ENCODE data around the gene NMNAT3. TPM values are rescaled to one million over a fixed set of nuclear protein-coding genes. Genes with fewer than 3 reads are reported as not detected.

Gene NMNAT3
- polyA plus RNA-seq, 1 of the 3 experiments (the other 2 are of a cell fraction) = not detected

DNA sequence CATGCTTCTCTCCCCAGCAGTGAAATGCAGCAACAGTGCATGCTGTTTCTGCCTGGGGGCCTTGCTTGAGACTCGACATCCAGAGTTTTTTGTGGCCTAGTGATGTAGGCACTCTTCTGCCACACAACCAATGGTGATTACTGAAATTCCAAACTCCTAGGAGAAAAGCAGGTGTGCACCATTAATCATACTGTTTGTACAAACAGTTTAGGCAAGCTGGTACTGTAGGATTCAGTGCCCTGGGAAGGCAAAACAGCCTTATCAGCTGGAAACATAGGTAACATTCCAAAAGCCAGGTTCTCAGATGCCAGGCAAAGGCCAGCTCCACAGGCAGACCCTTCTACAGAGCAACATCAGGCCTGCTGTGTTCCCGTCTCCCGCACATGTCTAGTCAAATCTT is 120.7 kb downstream of the NMNAT3 start:
- Histone ChIP-seq H3F3A (replicated peaks; ENCODE audit: insufficient read depth) (no peaks in the 10 kb centered on the region), H3K36me3 (replicated peaks in 1 of 2; ENCODE audit: control insufficient read depth in 1 of 2, insufficient read depth in 2 of 2, low read length in 1 of 2) (no peaks in the 10 kb centered on the region), H3K27me3 (ENCODE audit: insufficient read depth) (no peaks in the 10 kb centered on the region), H3K9ac (no peak overlapping the region), H3K4me3 (ENCODE audit: low read depth in 2 of 2, low read length in 1 of 2) (no peak overlapping the region), H3K4me2 (no peak overlapping the region), H2AFZ (ENCODE audit: low read depth) (no peak overlapping the region), H3K79me2 (ENCODE audit: insufficient read depth) (no peaks in the 10 kb centered on the region), H3K9me2 (no peaks in the 10 kb centered on the region), H3K9me3 (no peaks in the 10 kb centered on the region), H4K20me1 (ENCODE audit: insufficient read depth) (no peaks in the 10 kb centered on the region), H3K4me1 (ENCODE audit: control insufficient read depth in 1 of 2, insufficient read depth in 2 of 2, low read depth in 1 of 2, low read length in 1 of 2) (peaks cover 0 to 22% of the 10 kb centered on the region in 2 experiments; a peak in 2 of 4 replicates), H3K27ac (ENCODE audit: low read depth in 2 of 2, low read length in 1 of 2) (no peak overlapping the region)
- TF ChIP-seq TEAD4 (IDR thresholded peaks at IDR 0.05; ENCODE audit: borderline replicate concordance, insufficient read depth) (no peak), JUND (IDR thresholded peaks at IDR 0.05) (no peak), POLR2AphosphoS5 (IDR thresholded peaks at IDR 0.05; ENCODE audit: low read depth, low read length) (no peak), NRF1 (IDR thresholded peaks at IDR 0.05; ENCODE audit: low read depth, low read length) (no peak), TCF12 (IDR thresholded peaks at IDR 0.05) (no peak), ELF1 (IDR thresholded peaks at IDR 0.05) (no peak), YY1 (IDR thresholded peaks at IDR 0.05; ENCODE audit: low read depth) (no peak), GATA2 (CRISPR knock-in tag; IDR thresholded peaks at IDR 0.05) (no peak), RFX5 (IDR thresholded peaks at IDR 0.05; ENCODE audit: low read length) (no peak), USF2 (IDR thresholded peaks at IDR 0.05; ENCODE audit: borderline replicate concordance, low read depth, low read length) (no peak), NFIC (IDR thresholded peaks at IDR 0.05; ENCODE audit: borderline replicate concordance) (no peak), MAX (IDR thresholded peaks at IDR 0.05; ENCODE audit: low read depth) (no peak), TAF1 (IDR thresholded peaks at IDR 0.05; ENCODE audit: borderline replicate concordance, low read depth, low read length) (no peak), RCOR1 (IDR thresholded peaks at IDR 0.05; ENCODE audit: low read length) (no peak), EZH2phosphoT487 (IDR thresholded peaks at IDR 0.05; ENCODE audit: borderline replicate concordance, low read depth) (no peak), RAD21 (IDR thresholded peaks at IDR 0.05; ENCODE audit: low read length) (no peak)
- TF ChIP-seq, protein P1, sequence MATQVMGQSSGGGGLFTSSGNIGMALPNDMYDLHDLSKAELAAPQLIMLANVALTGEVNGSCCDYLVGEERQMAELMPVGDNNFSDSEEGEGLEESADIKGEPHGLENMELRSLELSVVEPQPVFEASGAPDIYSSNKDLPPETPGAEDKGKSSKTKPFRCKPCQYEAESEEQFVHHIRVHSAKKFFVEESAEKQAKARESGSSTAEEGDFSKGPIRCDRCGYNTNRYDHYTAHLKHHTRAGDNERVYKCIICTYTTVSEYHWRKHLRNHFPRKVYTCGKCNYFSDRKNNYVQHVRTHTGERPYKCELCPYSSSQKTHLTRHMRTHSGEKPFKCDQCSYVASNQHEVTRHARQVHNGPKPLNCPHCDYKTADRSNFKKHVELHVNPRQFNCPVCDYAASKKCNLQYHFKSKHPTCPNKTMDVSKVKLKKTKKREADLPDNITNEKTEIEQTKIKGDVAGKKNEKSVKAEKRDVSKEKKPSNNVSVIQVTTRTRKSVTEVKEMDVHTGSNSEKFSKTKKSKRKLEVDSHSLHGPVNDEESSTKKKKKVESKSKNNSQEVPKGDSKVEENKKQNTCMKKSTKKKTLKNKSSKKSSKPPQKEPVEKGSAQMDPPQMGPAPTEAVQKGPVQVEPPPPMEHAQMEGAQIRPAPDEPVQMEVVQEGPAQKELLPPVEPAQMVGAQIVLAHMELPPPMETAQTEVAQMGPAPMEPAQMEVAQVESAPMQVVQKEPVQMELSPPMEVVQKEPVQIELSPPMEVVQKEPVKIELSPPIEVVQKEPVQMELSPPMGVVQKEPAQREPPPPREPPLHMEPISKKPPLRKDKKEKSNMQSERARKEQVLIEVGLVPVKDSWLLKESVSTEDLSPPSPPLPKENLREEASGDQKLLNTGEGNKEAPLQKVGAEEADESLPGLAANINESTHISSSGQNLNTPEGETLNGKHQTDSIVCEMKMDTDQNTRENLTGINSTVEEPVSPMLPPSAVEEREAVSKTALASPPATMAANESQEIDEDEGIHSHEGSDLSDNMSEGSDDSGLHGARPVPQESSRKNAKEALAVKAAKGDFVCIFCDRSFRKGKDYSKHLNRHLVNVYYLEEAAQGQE (IDR thresholded peaks at IDR 0.05; ENCODE audit: low read depth, low read length) = no peak
- TF ChIP-seq, protein P2, sequence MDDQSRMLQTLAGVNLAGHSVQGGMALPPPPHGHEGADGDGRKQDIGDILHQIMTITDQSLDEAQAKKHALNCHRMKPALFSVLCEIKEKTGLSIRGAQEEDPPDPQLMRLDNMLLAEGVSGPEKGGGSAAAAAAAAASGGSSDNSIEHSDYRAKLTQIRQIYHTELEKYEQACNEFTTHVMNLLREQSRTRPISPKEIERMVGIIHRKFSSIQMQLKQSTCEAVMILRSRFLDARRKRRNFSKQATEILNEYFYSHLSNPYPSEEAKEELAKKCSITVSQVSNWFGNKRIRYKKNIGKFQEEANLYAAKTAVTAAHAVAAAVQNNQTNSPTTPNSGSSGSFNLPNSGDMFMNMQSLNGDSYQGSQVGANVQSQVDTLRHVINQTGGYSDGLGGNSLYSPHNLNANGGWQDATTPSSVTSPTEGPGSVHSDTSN (IDR thresholded peaks at IDR 0.05) = no peak
- no peak for DNase-seq
- ChIA-PET CTCF (interaction anchor here (0.9 to 2.1 kb wide), 4 partner anchors 17 to 380 kb away, joined by 3 to 5 read pairs (median 4); no protein-coding TSS in a partner anchor), POLR2A (no interaction called here)
- 79% methylated on average over 3 of the region's 3 CpGs for WGBS (ENCODE audit: low lambda C conversion rate)
